SK-N-SH (cell line): Measurements from ENCODE around the gene TANGO6. TPM values are rescaled to one million over a fixed set of nuclear protein-coding genes. Genes with fewer than 3 reads are reported as not detected.

Experiments used
- CTCF ChIA-PET: fragments of 300-600, 350-600 bp; formaldehyde crosslinking; extraction: SDS; loops from one replicate; lab custom pipeline; 2021; lab: Yijun Ruan, JAX
- POLR2A ChIA-PET: fragments of 350-600 bp; sonication (Branson Sonifier 250); formaldehyde crosslinking; extraction: SDS; loops from one replicate; lab custom pipeline; 2020; ENCODE audit warnings: antibody characterized with exemption, inconsistent platforms; lab: Yijun Ruan, JAX
- DNase-seq: peaks from one replicate; pipeline ENCODE4 v3.0.0; 2012
- H2AFZ ChIP-seq: fragments of 200-600 bp; sonication (generic); 2 replicates; pipeline ENCODE4 v1.8.1; 2016; ENCODE audit warnings: antibody characterized with exemption, mild to moderate bottlenecking, low read depth
- H3F3A ChIP-seq: fragments of 200-600 bp; sonication (generic); replicated peaks from 2 replicates; pipeline ENCODE3; 2016; ENCODE audit warnings: antibody characterized with exemption, mild to moderate bottlenecking; ENCODE audit not compliant: insufficient read depth
- H3K27ac ChIP-seq, 2 experiments: fragments of 200-500 bp in 1 of 2; fragments of 200-600 bp in 1 of 2; sonication (Bioruptor generic) in 1 of 2; sonication (generic), shearing (Covaris generic) in 1 of 2; 2 replicates each; pipeline versions ENCODE4 v1.5.1 to v1.6.1; 2014 to 2016; ENCODE audit warnings: low read depth in 2 of 2, inconsistent platforms in 1 of 2, low read length in 1 of 2, mild to moderate bottlenecking in 1 of 2, mixed read lengths in 1 of 2
- H3K27me3 ChIP-seq: fragments of 200-600 bp; sonication (generic), shearing (Covaris generic); 2 replicates; pipeline ENCODE4 v1.6.1; 2016; ENCODE audit warnings: mixed run types; ENCODE audit not compliant: insufficient read depth
- H3K36me3 ChIP-seq, 2 experiments: fragments of 200-500 bp in 1 of 2; fragments of 200-600 bp in 1 of 2; sonication (Bioruptor generic) in 1 of 2; sonication (generic) in 1 of 2; replicated peaks in 1 of 2; 2 replicates each; pipeline versions ENCODE3 to v1.5.1; 2014 to 2016; ENCODE audit warnings: low read length in 1 of 2, mild to moderate bottlenecking in 1 of 2; ENCODE audit not compliant: insufficient read depth in 2 of 2, control insufficient read depth in 1 of 2
- H3K4me1 ChIP-seq, 2 experiments: fragments of 200-500 bp in 1 of 2; fragments of 200-600 bp in 1 of 2; sonication (Bioruptor generic) in 1 of 2; sonication (generic), shearing (Covaris generic) in 1 of 2; 2 replicates each; pipeline versions ENCODE4 v1.5.1 to v1.6.1; 2014 to 2016; ENCODE audit warnings: low read depth in 1 of 2, low read length in 1 of 2, mixed run types in 1 of 2; ENCODE audit not compliant: insufficient read depth in 2 of 2, control insufficient read depth in 1 of 2
- H3K4me2 ChIP-seq: fragments of 200-600 bp; sonication (generic), shearing (Covaris generic); 2 replicates; pipeline ENCODE4 v1.6.1; 2017; ENCODE audit warnings: mixed run types
- H3K4me3 ChIP-seq, 2 experiments: fragments of 200-500 bp in 1 of 2; fragments of 200-600 bp in 1 of 2; sonication (Bioruptor generic) in 1 of 2; sonication (generic), shearing (Covaris generic) in 1 of 2; 2 replicates each; pipeline versions ENCODE4 v1.5.1 to v1.8.1; 2014 to 2016; ENCODE audit warnings: low read depth in 2 of 2, inconsistent platforms in 1 of 2, low read length in 1 of 2, mild to moderate bottlenecking in 1 of 2, mixed read lengths in 1 of 2, moderate library complexity in 1 of 2
- H3K79me2 ChIP-seq: fragments of 200-600 bp; sonication (generic); 2 replicates; pipeline ENCODE4 v1.8.1; 2017; ENCODE audit warnings: mild to moderate bottlenecking; ENCODE audit not compliant: insufficient read depth
- H3K9ac ChIP-seq: fragments of 200-600 bp; sonication (generic); 2 replicates; pipeline ENCODE4 v1.6.1; 2017; ENCODE audit warnings: mixed run types
- H3K9me2 ChIP-seq: fragments of 200-600 bp; sonication (generic); 2 replicates; pipeline ENCODE4 v1.6.1; 2017; ENCODE audit warnings: mixed run types
- H3K9me3 ChIP-seq: fragments of 200-600 bp; sonication (generic); 2 replicates; pipeline ENCODE4 v1.6.1; 2017; ENCODE audit warnings: mixed run types, mild to moderate bottlenecking, moderate library complexity
- H4K20me1 ChIP-seq: fragments of 200-600 bp; sonication (generic); 2 replicates; pipeline ENCODE4 v1.6.1; 2017; ENCODE audit warnings: mild to moderate bottlenecking, mixed run types; ENCODE audit not compliant: insufficient read depth
- EP300 ChIP-seq, 2 experiments: IDR thresholded peaks; 2 replicates each; pipeline versions ENCODE4 v1.4.0 to v1.6.1; 2012; ENCODE audit warnings: borderline replicate concordance in 1 of 2, low read depth in 1 of 2, low read length in 1 of 2
- EZH2phosphoT487 ChIP-seq: fragments of 200-600 bp; sonication (generic); IDR thresholded peaks from 2 replicates; pipeline ENCODE4 v1.6.1; 2017; ENCODE audit warnings: low read depth, mixed run types, mild to moderate bottlenecking, antibody characterized with exemption, moderate library complexity, borderline replicate concordance
- FOXJ3 ChIP-seq: sonication (generic); formaldehyde crosslinking; IDR thresholded peaks from 2 replicates; pipeline ENCODE4 v1.5.1; 2020; ENCODE audit warnings: mild to moderate bottlenecking, missing genetic modification reagents
- MXI1 ChIP-seq: IDR thresholded peaks from 2 replicates; pipeline ENCODE4 v1.6.1; 2012; ENCODE audit warnings: mild to moderate bottlenecking, low read depth, low read length, improper control_type of control experiment
- NFIC ChIP-seq: IDR thresholded peaks from 2 replicates; pipeline ENCODE4 v1.4.0; 2012; ENCODE audit warnings: borderline replicate concordance
- RCOR1 ChIP-seq: fragments of 150-350 bp; IDR thresholded peaks from 2 replicates; pipeline ENCODE4 v1.6.1; 2017; ENCODE audit warnings: antibody characterized with exemption, low read length
- RFX5 ChIP-seq: IDR thresholded peaks from 2 replicates; pipeline ENCODE4 v1.6.1; 2012; ENCODE audit warnings: mild to moderate bottlenecking, improper control_type of control experiment, low read length
- TCF12 ChIP-seq: IDR thresholded peaks from 2 replicates; pipeline ENCODE4 v1.4.0; 2012
- YY1 ChIP-seq: IDR thresholded peaks from 2 replicates; pipeline ENCODE4 v1.4.0; 2012; ENCODE audit warnings: low read depth, mild to moderate bottlenecking
- WGBS: methylation state at CpG from one replicate; pipeline ENCODE4 v1.1.6; 2017; ENCODE audit warnings: low lambda C conversion rate; 5-methylcytosine and 5-hydroxymethylcytosine counted together
- polyA plus RNA-seq, 3 experiments: library from polyadenylated mRNA; depleted of rRNA; stranded (reverse); fragments of >200 nt; gene quantifications; 2 replicates each; pipeline ENCODE4 v1.2.3, GENCODE V29; 2012
- TF ChIP-seq, protein P1 (sequence below): fragments of 150-350 bp; IDR thresholded peaks from 2 replicates; pipeline ENCODE4 v1.6.1; 2017; ENCODE audit warnings: antibody characterized with exemption, low read length, low read depth, borderline replicate concordance
- TF ChIP-seq, protein P2 (sequence below): IDR thresholded peaks from 2 replicates; pipeline ENCODE4 v1.6.1; 2012; ENCODE audit warnings: mild to moderate bottlenecking, low read depth, low read length, moderate library complexity
- TF ChIP-seq, protein P3 (sequence below): IDR thresholded peaks from 2 replicates; pipeline ENCODE4; 2012

TANGO6 gene
- polyA plus RNA-seq, 1 of the 3 experiments (the other 2 are of a cell fraction), result 5.5 TPM

DNA sequence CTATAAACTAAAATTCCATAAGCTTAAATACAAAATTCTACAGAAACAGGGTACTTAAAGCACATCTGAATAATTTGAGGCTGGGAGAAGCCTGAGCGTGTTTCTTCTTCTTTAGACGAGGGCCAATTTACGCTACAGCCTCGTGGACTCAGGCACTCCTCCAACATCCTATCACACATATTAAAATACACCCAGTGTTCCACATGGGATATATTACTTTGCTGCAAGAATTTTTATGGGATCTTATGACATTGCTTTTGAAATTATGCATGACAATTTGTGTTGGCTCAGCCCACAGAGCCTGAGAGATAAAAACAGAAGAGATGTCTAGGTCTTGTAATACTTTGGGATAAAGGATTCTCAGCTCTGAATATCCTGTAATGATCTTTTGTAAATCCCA is 3.5 kb upstream of the TANGO6 start:
- CTCF ChIA-PET, result no interaction called here
- WGBS, result 85% methylated on average over 4 of the region's 4 CpGs

More for the DNA sequence above, 3.5 kb upstream of the TANGO6 start:
- Histone ChIP-seq H3K4me2 (no peak overlapping the region), H3K4me3 (no peak overlapping the region), H3K9me3 (no peaks in the 10 kb centered on the region), H2AFZ (no peak overlapping the region), H4K20me1 (no peaks in the 10 kb centered on the region), H3K9me2 (no peaks in the 10 kb centered on the region), H3K9ac (no peak overlapping the region), H3K4me1 (peaks cover 0 to 3% of the 10 kb centered on the region in 2 experiments; a peak in 2 of 4 replicates)
- DNase-seq, result no peak
- TF ChIP-seq, protein P1, sequence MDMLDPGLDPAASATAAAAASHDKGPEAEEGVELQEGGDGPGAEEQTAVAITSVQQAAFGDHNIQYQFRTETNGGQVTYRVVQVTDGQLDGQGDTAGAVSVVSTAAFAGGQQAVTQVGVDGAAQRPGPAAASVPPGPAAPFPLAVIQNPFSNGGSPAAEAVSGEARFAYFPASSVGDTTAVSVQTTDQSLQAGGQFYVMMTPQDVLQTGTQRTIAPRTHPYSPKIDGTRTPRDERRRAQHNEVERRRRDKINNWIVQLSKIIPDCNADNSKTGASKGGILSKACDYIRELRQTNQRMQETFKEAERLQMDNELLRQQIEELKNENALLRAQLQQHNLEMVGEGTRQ, result no peak
- TF ChIP-seq EZH2phosphoT487 (no peak), RCOR1 (no peak), YY1 (no peak), TCF12 (no peak), NFIC (no peak), MXI1 (no peak), FOXJ3 (CRISPR knock-in tag) (no peak), RFX5 (no peak), EP300 (IDR thresholded peaks at IDR 0.05; ENCODE audit: borderline replicate concordance in 1 of 2, low read depth in 1 of 2, low read length in 1 of 2) (no peak)
- TF ChIP-seq, protein P2, sequence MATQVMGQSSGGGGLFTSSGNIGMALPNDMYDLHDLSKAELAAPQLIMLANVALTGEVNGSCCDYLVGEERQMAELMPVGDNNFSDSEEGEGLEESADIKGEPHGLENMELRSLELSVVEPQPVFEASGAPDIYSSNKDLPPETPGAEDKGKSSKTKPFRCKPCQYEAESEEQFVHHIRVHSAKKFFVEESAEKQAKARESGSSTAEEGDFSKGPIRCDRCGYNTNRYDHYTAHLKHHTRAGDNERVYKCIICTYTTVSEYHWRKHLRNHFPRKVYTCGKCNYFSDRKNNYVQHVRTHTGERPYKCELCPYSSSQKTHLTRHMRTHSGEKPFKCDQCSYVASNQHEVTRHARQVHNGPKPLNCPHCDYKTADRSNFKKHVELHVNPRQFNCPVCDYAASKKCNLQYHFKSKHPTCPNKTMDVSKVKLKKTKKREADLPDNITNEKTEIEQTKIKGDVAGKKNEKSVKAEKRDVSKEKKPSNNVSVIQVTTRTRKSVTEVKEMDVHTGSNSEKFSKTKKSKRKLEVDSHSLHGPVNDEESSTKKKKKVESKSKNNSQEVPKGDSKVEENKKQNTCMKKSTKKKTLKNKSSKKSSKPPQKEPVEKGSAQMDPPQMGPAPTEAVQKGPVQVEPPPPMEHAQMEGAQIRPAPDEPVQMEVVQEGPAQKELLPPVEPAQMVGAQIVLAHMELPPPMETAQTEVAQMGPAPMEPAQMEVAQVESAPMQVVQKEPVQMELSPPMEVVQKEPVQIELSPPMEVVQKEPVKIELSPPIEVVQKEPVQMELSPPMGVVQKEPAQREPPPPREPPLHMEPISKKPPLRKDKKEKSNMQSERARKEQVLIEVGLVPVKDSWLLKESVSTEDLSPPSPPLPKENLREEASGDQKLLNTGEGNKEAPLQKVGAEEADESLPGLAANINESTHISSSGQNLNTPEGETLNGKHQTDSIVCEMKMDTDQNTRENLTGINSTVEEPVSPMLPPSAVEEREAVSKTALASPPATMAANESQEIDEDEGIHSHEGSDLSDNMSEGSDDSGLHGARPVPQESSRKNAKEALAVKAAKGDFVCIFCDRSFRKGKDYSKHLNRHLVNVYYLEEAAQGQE, result no peak
- TF ChIP-seq, protein P3, sequence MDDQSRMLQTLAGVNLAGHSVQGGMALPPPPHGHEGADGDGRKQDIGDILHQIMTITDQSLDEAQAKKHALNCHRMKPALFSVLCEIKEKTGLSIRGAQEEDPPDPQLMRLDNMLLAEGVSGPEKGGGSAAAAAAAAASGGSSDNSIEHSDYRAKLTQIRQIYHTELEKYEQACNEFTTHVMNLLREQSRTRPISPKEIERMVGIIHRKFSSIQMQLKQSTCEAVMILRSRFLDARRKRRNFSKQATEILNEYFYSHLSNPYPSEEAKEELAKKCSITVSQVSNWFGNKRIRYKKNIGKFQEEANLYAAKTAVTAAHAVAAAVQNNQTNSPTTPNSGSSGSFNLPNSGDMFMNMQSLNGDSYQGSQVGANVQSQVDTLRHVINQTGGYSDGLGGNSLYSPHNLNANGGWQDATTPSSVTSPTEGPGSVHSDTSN, result no peak
- TF ChIP-seq, all 33 proteins: peak for 0
- Histone ChIP-seq H3K27me3 (no peaks in the 10 kb centered on the region), H3K36me3 (no peaks in the 10 kb centered on the region), H3K79me2 (peaks cover 8% of the 10 kb centered on the region; the same call in 1 of the 2 replicates), H3K27ac (no peak overlapping the region), H3F3A (no peaks in the 10 kb centered on the region)
- POLR2A ChIA-PET, result interaction anchor here (0.5 to 0.6 kb wide), 2 partner anchors 265 to 496 kb away, joined by 3 to 4 read pairs; no protein-coding TSS in a partner anchor
